DND-41 (cell line): ENCODE results near the gene LRRC59.

ENCODE experiments used
- ATAC-seq: fragments of 200-7000 bp; cut with Tn5 transposase; 3 replicates; pipeline ENCODE4 v1.9.1; 2021; ENCODE audit warnings: low read depth; ENCODE audit not compliant: insufficient read depth
- DNase-seq: peaks from one replicate; pipeline ENCODE4 v3.0.0-alpha.2; 2020
- H2AFZ ChIP-seq: 2 replicates; pipeline ENCODE4 v1.6.0; 2012; ENCODE audit warnings: low read depth, low read length
- H3K27ac ChIP-seq: 2 replicates; pipeline ENCODE4 v1.5.1; 2012; ENCODE audit warnings: low read length, inconsistent platforms
- H3K27me3 ChIP-seq: fragments of 200-600 bp; sonication (generic); 2 replicates; pipeline ENCODE4 v1.6.0; 2012; ENCODE audit warnings: low read length, mild to moderate bottlenecking, inconsistent platforms; ENCODE audit not compliant: insufficient read depth, poor library complexity
- H3K36me3 ChIP-seq: 2 replicates; pipeline ENCODE4 v1.5.1; 2012; ENCODE audit warnings: low read length, inconsistent platforms; ENCODE audit not compliant: insufficient read depth
- H3K4me1 ChIP-seq: 2 replicates; pipeline ENCODE4 v1.5.1; 2012; ENCODE audit warnings: mild to moderate bottlenecking, low read length; ENCODE audit not compliant: insufficient read depth
- H3K4me2 ChIP-seq: 2 replicates; pipeline ENCODE4 v1.6.0; 2012; ENCODE audit warnings: mild to moderate bottlenecking, moderate library complexity, low read length, inconsistent platforms; ENCODE audit not compliant: insufficient read depth
- H3K4me3 ChIP-seq, 2 experiments: fragments of 200-600 bp in 1 of 2; shearing (Covaris generic) in 1 of 2; 2 replicates each; pipeline ENCODE4 v1.5.1; 2012 to 2016; ENCODE audit warnings: inconsistent platforms in 2 of 2, low read length in 2 of 2, mild to moderate bottlenecking in 2 of 2, low read depth in 1 of 2, moderate library complexity in 1 of 2
- H3K79me2 ChIP-seq: 2 replicates; pipeline ENCODE4 v1.6.0; 2012; ENCODE audit warnings: low read length, inconsistent platforms; ENCODE audit not compliant: insufficient read depth
- H3K9ac ChIP-seq: 2 replicates; pipeline ENCODE4 v1.6.0; 2012; ENCODE audit warnings: low read depth, mild to moderate bottlenecking, inconsistent platforms, low read length, moderate library complexity
- H3K9me3 ChIP-seq: 2 replicates; pipeline ENCODE4 v1.5.1; 2012; ENCODE audit warnings: low read length, moderate library complexity, mild to moderate bottlenecking, inconsistent platforms; ENCODE audit not compliant: insufficient read depth, severe bottlenecking
- H4K20me1 ChIP-seq: 2 replicates; pipeline ENCODE4 v1.6.0; 2012; ENCODE audit warnings: low read length; ENCODE audit not compliant: insufficient read depth
- CTCF ChIP-seq: IDR thresholded peaks from 2 replicates; pipeline ENCODE4 v1.5.1; 2012; ENCODE audit warnings: borderline replicate concordance, low read length, moderate library complexity, mild to moderate bottlenecking; ENCODE audit not compliant: poor library complexity, severe bottlenecking; ENCODE audit errors: extremely low read depth
- EZH2 ChIP-seq: IDR thresholded peaks from 3 replicates; pipeline ENCODE4 v1.6.1; 2012; ENCODE audit warnings: borderline replicate concordance, low read depth, mild to moderate bottlenecking, moderate library complexity, low read length, inconsistent platforms; ENCODE audit not compliant: severe bottlenecking

LRRC59 gene

GRCh38 chr17:50339381-50339780, 57.9 kb downstream of the LRRC59 start:
- Histone ChIP-seq H3K9me3 (peaks cover 13% of the 10 kb centered on the region), H3K36me3 (no peaks in the 10 kb centered on the region), H3K9ac (no peak overlapping the region), H3K27me3 (no peaks in the 10 kb centered on the region), H3K4me2 (no peak overlapping the region), H3K79me2 (no peaks in the 10 kb centered on the region), H3K27ac (no peak overlapping the region), H3K4me3 (no peak overlapping the region), H3K4me1 (peaks cover under 1% of the 10 kb centered on the region), H2AFZ (no peak overlapping the region), H4K20me1 (no peaks in the 10 kb centered on the region)
- no peak for DNase-seq
- TF ChIP-seq CTCF (no peak), EZH2 (no peak)
- no peak for ATAC-seq

DNA sequence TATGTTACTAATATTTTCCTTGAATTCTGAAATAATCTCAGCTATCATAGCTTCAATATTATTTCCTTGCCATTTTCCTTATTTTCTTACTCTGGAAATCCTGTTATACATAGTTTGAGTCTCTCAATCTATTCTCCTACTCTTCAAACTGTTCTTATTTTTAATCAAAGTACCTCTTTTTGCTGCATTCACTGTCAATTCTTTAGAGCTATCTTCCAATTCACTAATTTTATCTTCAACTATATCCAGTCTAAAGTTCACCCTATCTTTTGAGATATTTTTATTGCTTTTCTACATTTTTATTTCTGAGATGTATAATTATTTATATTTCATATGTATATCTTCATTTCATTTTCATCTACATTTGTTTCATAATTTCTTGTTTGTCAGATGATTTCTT, 58.7 kb downstream of the LRRC59 start:
- no peaks in the 10 kb centered on the region for H3K27me3 ChIP-seq
- H3K4me3 ChIP-seq = no peak overlapping the region
- H3K9me3 ChIP-seq = peaks cover 13% of the 10 kb centered on the region
- no peak overlapping the region for H2AFZ ChIP-seq
- no peaks in the 10 kb centered on the region for H3K36me3 ChIP-seq
- TF ChIP-seq EZH2 (no peak), CTCF (no peak)
- no peak overlapping the region for H3K27ac ChIP-seq
- no peak overlapping the region for H3K4me2 ChIP-seq
- DNase-seq (no peak), ATAC-seq (no peak)
- no peaks in the 10 kb centered on the region for H4K20me1 ChIP-seq
- no peak overlapping the region for H3K9ac ChIP-seq
- no peaks in the 10 kb centered on the region for H3K79me2 ChIP-seq
- H3K4me1 ChIP-seq = peaks cover 8% of the 10 kb centered on the region

DNA sequence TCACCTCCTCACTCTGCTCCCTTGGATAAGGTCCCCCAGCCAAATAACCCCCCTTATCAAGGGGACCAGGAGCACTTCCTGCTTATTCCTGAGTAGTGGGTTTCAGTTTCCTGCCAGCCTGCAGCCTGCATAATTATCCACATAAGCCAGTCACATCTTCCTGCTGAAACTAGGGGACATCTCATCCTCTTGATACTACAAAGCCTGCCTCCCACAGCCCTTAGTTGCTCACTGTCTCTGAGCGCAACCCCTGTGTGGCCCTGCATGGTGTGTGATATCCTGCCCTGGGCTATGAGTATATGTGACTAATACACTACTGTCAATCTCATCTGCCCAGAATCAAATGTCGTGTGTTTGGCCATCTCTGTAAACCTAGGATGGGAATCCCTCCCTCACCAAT, 59.4 kb downstream of the LRRC59 start:
- H3K27me3 ChIP-seq = no peaks in the 10 kb centered on the region
- no peak overlapping the region for H3K4me3 ChIP-seq
- no peak overlapping the region for H3K27ac ChIP-seq
- H3K4me1 ChIP-seq = peaks cover 15% of the 10 kb centered on the region
- no peak overlapping the region for H3K4me2 ChIP-seq
- no peak overlapping the region for H2AFZ ChIP-seq
- TF ChIP-seq EZH2 (no peak), CTCF (no peak)
- peaks cover 13% of the 10 kb centered on the region for H3K9me3 ChIP-seq
- H3K36me3 ChIP-seq = no peaks in the 10 kb centered on the region
- no peak overlapping the region for H3K9ac ChIP-seq
- no peaks in the 10 kb centered on the region for H4K20me1 ChIP-seq
- no peaks in the 10 kb centered on the region for H3K79me2 ChIP-seq
- ATAC-seq (no peak), DNase-seq (no peak)
